NCI-H69 (cell line): ENCODE results near the gene MYOT.
"Not testable (repeated sequence)": the region's sequence is repeated elsewhere in the genome, so short reads cannot be mapped to it uniquely, and the experiment has no call there.

Source experiments
- DNase-seq: peaks from one replicate; lab custom pipeline; 2025; lab: John Stamatoyannopoulos, UW

Gene MYOT

GRCh38 chr5:137856916-137857862 is 10.5 kb upstream of the MYOT start:
- no peak for DNase-seq

GRCh38 chr5:137858223-137858916 is 9.3 kb upstream of the MYOT start:
- DNase-seq = no peak

GRCh38 chr5:137858954-137859353 is 8.7 kb upstream of the MYOT start:
- DNase-seq = no peak

- no peak for DNase-seq
Measured at GRCh38 chr5:137862251-137862650, 5.4 kb upstream of the MYOT start.

GRCh38 chr5:137863653-137864052 is 4.0 kb upstream of the MYOT start:
- not testable (repeated sequence) for DNase-seq

GRCh38 chr5:137866541-137867388 is 895 bp upstream of the MYOT start:
- no peak for DNase-seq

- DNase-seq = no peak
Measured at GRCh38 chr5:137870647-137871339, 3.1 kb downstream of the MYOT start.

- no peak for DNase-seq
Measured at GRCh38 chr5:137871571-137871970, 3.9 kb downstream of the MYOT start.

- no peak for DNase-seq
Measured at GRCh38 chr5:137872466-137872865, 4.8 kb downstream of the MYOT start.

GRCh38 chr5:137876101-137876500 is 8.4 kb downstream of the MYOT start:
- no peak for DNase-seq

- no peak for DNase-seq
Measured at GRCh38 chr5:137880313-137880712, 12.7 kb downstream of the MYOT start.

GRCh38 chr5:137887831-137888230 is 20.2 kb downstream of the MYOT start:
- no peak for DNase-seq

GRCh38 chr5:137888466-137888862 is 20.8 kb downstream of the MYOT start:
- DNase-seq = no peak

- peak; percentile 93 for DNase-seq
Measured at GRCh38 chr5:137888863-137889759, 21.5 kb downstream of the MYOT start, which contains the start of gene PKD2L2. PKD2L2 (plus strand) TSS chr5:137889457; CDS start chr5:137889492, 35 bp downstream.

GRCh38 chr5:137890845-137891244 is 23.2 kb downstream of the MYOT start:
- peak; percentile 56 for DNase-seq

- no peak for DNase-seq
Measured at GRCh38 chr5:137891849-137892248, 24.2 kb downstream of the MYOT start.

- DNase-seq = no peak
Measured at GRCh38 chr5:137894586-137894985, 26.9 kb downstream of the MYOT start.

- no peak for DNase-seq
Measured at GRCh38 chr5:137896560-137896959, 28.9 kb downstream of the MYOT start.

GRCh38 chr5:137899493-137899892 is 31.8 kb downstream of the MYOT start:
- DNase-seq = no peak

GRCh38 chr5:137901011-137901817 is 33.6 kb downstream of the MYOT start:
- no peak for DNase-seq
